Vagina (tissue), 2 donors: ENCODE data around the gene ZNF787. TPM values are rescaled to one million over a fixed set of nuclear protein-coding genes. Genes with fewer than 3 reads are reported as not detected.

Source experiments
- DNase-seq, 2 donors: peaks; one replicate each; pipeline ENCODE4 v3.0.0-alpha.2; 2017; ENCODE audit errors: extremely low spot score in 2 of 2
- H3K27ac ChIP-seq: fragments of 200-600 bp; sonication (generic); one replicate; pipeline ENCODE4 v1.5.1; 2019
- H3K27me3 ChIP-seq: fragments of 200-600 bp; sonication (generic); one replicate; pipeline ENCODE4 v1.5.1; 2019
- H3K36me3 ChIP-seq, 2 donors: fragments of 200-600 bp; sonication (generic); one replicate each; pipeline ENCODE4 v1.5.1; 2017 to 2019
- H3K4me1 ChIP-seq: fragments of 200-600 bp; sonication (generic); one replicate; pipeline ENCODE4 v1.5.1; 2019
- H3K4me3 ChIP-seq, 2 donors: fragments of 200-600 bp; sonication (generic); 1 replicate in 1 of 2; 2 replicates in 1 of 2; pipeline ENCODE4 v1.5.1; 2016 to 2019
- H3K9me3 ChIP-seq: fragments of 200-600 bp; sonication (generic); one replicate; pipeline ENCODE4 v1.5.1; 2019
- POLR2A ChIP-seq, 2 donors: fragments of 450-650 bp; IDR thresholded peaks; one replicate each; pipeline ENCODE4 v1.6.1; 2017; ENCODE audit warnings: antibody characterized with exemption in 2 of 2, mild to moderate bottlenecking in 2 of 2, moderate library complexity in 2 of 2
- POLR2AphosphoS5 ChIP-seq, 2 donors: sonication (generic); formaldehyde crosslinking; IDR thresholded peaks; one replicate each; pipeline ENCODE4 v1.9.0; 2017; ENCODE audit warnings: antibody characterized with exemption in 2 of 2, mild to moderate bottlenecking in 2 of 2, low read depth in 1 of 2; ENCODE audit not compliant: insufficient read depth in 1 of 2
- intact Hi-C: fragments of 100-400 bp; cut with DNase I; formaldehyde crosslinking; loops from one replicate; pipeline ENCODE4 v1.15.1; 2023
- total RNA-seq: library from RNA; depleted of rRNA; stranded (reverse); fragments of >200 nt; gene quantifications from one replicate; pipeline ENCODE4 v1.2.3, GENCODE V29; 2016
- TF ChIP-seq, protein P1 (sequence below), 3 experiments: fragments of 450-650 bp in 2 of 3; fragments of 200-600 bp in 1 of 3; sonication (generic) in 1 of 3; IDR thresholded peaks; one replicate each; pipeline ENCODE4 v1.5.1; 2017 to 2019; ENCODE audit warnings: antibody characterized with exemption in 3 of 3, mild to moderate bottlenecking in 2 of 3, moderate library complexity in 2 of 3

ZNF787 gene
- total RNA-seq, 1 donor from 2014 or later, result 13.5 TPM

- H3K4me3 ChIP-seq, result no peak overlapping the region
- H3K9me3 ChIP-seq, result no peaks in the 10 kb centered on the region
- intact Hi-C loops, result no loop called here
- H3K27ac ChIP-seq, result no peak overlapping the region
- no peak for TF ChIP-seq POLR2AphosphoS5 (IDR thresholded peaks at IDR 0.05; ENCODE audit: insufficient read depth in 1 of 2, low read depth in 1 of 2)
- no peak for TF ChIP-seq POLR2A (IDR thresholded peaks at IDR 0.05)
- TF ChIP-seq, protein P1, sequence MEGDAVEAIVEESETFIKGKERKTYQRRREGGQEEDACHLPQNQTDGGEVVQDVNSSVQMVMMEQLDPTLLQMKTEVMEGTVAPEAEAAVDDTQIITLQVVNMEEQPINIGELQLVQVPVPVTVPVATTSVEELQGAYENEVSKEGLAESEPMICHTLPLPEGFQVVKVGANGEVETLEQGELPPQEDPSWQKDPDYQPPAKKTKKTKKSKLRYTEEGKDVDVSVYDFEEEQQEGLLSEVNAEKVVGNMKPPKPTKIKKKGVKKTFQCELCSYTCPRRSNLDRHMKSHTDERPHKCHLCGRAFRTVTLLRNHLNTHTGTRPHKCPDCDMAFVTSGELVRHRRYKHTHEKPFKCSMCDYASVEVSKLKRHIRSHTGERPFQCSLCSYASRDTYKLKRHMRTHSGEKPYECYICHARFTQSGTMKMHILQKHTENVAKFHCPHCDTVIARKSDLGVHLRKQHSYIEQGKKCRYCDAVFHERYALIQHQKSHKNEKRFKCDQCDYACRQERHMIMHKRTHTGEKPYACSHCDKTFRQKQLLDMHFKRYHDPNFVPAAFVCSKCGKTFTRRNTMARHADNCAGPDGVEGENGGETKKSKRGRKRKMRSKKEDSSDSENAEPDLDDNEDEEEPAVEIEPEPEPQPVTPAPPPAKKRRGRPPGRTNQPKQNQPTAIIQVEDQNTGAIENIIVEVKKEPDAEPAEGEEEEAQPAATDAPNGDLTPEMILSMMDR (IDR thresholded peaks at IDR 0.05), result no peak
- no peaks in the 10 kb centered on the region for H3K4me1 ChIP-seq
- H3K27me3 ChIP-seq, result no peaks in the 10 kb centered on the region
- no peaks in the 10 kb centered on the region for H3K36me3 ChIP-seq
- no peak for DNase-seq
Measured at GRCh38 chr19:56131651-56132050, 10.6 kb upstream of the ZNF787 start.

GRCh38 chr19:56130006-56130405 is 8.9 kb upstream of the ZNF787 start:
- Histone ChIP-seq H3K36me3 (no peaks in the 10 kb centered on the region), H3K4me3 (no peak overlapping the region), H3K27me3 (no peaks in the 10 kb centered on the region), H3K9me3 (no peaks in the 10 kb centered on the region), H3K4me1 (no peaks in the 10 kb centered on the region), H3K27ac (no peak overlapping the region)
- no peak for DNase-seq
- intact Hi-C loops, result no loop called here
- TF ChIP-seq POLR2A (IDR thresholded peaks at IDR 0.05), result no peak
- TF ChIP-seq, protein P1 (IDR thresholded peaks at IDR 0.05), result no peak
- no peak for TF ChIP-seq POLR2AphosphoS5 (IDR thresholded peaks at IDR 0.05; ENCODE audit: insufficient read depth in 1 of 2, low read depth in 1 of 2)

DNA sequence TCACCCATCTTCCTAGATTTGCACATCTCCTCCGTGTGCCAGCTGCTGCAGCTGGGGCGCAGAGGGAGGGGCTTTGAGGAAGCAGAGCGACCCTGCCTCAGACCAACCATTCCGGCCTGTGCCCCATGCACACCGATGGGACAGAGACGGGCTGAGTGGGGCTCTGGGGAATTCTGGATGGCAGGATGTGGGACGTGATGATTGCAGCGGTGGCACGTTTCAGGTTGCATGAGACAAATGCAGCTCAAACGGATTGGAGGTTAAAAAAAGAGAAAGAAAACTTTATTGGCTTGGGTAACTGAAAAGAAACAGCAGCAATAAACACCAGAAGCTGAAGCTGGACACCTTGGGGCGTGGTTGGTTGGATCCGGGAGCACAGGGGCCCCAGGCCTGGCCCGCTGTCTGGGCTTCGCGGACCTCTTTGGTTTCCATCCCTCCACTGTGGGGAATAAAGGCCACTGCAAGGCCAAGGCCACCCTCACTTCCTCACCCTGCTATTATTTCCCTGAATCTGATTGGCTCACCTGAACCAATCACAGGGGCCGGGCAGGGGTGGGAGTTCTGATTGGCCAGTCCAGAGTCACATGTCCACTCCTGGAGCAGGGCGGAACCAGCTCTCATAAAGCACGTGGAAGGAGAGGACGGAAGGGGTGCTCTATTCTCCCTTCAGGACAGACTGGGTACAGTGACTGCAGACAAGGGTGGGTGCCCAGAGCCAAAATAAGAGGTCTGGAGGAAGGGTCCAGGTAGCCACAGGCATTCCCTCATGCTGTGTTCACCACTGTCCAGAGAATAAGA is 6.1 kb upstream of the ZNF787 start:
- intact Hi-C loops, result no loop called here
- H3K4me1 ChIP-seq, result peaks cover 2% of the 10 kb centered on the region
- no peaks in the 10 kb centered on the region for H3K27me3 ChIP-seq
- TF ChIP-seq, protein P1 (IDR thresholded peaks at IDR 0.05), result no peak
- TF ChIP-seq POLR2AphosphoS5 (IDR thresholded peaks at IDR 0.05; ENCODE audit: insufficient read depth in 1 of 2, low read depth in 1 of 2) (no peak), POLR2A (IDR thresholded peaks at IDR 0.05) (no peak)
- H3K36me3 ChIP-seq, result no peaks in the 10 kb centered on the region
- H3K9me3 ChIP-seq, result no peaks in the 10 kb centered on the region
- no peak overlapping the region for H3K27ac ChIP-seq
- no peak for DNase-seq
- H3K4me3 ChIP-seq, result no peak overlapping the region

- H3K9me3 ChIP-seq, result no peaks in the 10 kb centered on the region
- no peak overlapping the region for H3K4me3 ChIP-seq
- H3K36me3 ChIP-seq, result no peaks in the 10 kb centered on the region
- intact Hi-C loops, result no loop called here
- TF ChIP-seq, protein P1 (IDR thresholded peaks at IDR 0.05), result no peak
- TF ChIP-seq POLR2A (IDR thresholded peaks at IDR 0.05) (no peak), POLR2AphosphoS5 (IDR thresholded peaks at IDR 0.05; ENCODE audit: insufficient read depth in 1 of 2, low read depth in 1 of 2) (no peak)
- peaks cover 7% of the 10 kb centered on the region for H3K4me1 ChIP-seq
- no peaks in the 10 kb centered on the region for H3K27me3 ChIP-seq
- H3K27ac ChIP-seq, result no peak overlapping the region
- DNase-seq, result no peak
Measured at GRCh38 chr19:56125806-56126590, 4.9 kb upstream of the ZNF787 start.
